ENCODE data around the gene HNRNPA3. TPM values are rescaled to one million over a fixed set of nuclear protein-coding genes. Genes with fewer than 3 reads are reported as not detected.
A peak's percentile ranks its signal among the peaks of the same experiment; 100 is the strongest.
"Not testable (repeated sequence)": the region's sequence is repeated elsewhere in the genome, so short reads cannot be mapped to it uniquely, and the experiment has no call there.

Gene HNRNPA3
- polyA plus RNA-seq, result 100 to 1,000 TPM in 2 of 3 donors, 10 to 100 TPM in 1; 57.1 to 170 (median 155) TPM

DNA sequence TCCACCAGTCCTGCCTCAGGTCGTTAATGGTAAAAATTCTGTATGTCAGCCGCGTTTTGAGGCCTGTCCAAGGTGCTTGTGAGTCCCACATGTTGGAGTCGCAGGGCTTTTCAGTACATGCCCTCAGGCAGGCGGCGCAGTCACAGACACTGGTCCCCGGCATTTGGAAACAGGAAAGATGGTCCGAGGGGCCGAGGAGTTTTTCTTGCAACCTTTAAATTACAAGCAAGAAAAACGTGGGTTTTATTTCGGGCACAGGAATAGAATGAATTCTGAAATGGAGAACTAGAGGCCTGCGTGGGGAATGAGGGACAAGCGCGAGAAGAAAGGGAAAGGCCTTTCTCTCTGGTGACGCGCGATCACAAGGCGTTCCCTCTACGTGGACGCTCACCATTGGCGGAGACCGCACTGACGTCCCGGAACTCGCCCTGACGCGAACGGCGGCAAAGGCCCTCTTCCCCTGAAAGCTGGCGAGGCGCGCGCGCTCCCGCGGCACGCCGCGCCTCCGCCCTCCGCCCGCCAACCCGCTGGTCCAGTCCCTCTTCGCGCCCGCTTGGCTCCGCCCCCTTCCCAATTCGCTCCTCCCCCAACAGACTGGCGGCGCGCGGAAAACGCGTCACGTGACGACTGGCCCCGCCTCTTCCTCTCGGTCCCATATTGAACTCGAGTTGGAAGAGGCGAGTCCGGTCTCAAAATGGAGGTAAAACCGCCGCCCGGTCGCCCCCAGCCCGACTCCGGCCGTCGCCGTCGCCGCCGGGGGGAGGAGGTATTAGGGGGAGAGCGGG is at the start of gene HNRNPA3:
TSS of gene HNRNPA3 (plus strand) at position 689 of the 785 bp plus-strand sequence. CDS start at position 695, 6 bp downstream.
- WGBS, 3 donors, result 5 to 9% (median 7%) methylated on average over 63 to 74 of the region's 74 CpGs
- H3K27ac ChIP-seq (ENCODE audit: low read depth, low read length), result peak within 1 kb of the TSS; percentile 99

DNA sequence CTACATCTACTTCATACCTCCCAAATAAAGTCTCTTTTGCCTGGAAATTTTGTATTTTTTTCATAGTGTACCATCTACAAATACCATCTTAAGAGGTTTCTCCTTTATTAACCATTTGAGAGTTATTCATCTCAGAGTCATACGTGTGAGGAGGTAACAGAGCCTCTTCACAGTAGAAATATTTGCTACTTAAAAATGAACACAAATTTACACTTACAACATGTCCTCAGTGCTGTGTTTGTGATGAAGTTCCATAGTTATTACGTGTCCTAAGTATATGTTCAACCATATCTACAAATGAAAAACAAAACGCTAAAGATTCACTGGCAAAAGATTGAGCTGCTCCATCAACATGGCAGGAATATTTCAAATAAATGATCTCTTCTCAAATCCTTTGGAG is 48.5 kb upstream of the HNRNPA3 start:
- 10 to 20% (median 13%) methylated on average over 3 of the region's 3 CpGs for WGBS, 3 donors
- no peak overlapping the region for H3K27ac ChIP-seq (ENCODE audit: low read depth, low read length)

DNA sequence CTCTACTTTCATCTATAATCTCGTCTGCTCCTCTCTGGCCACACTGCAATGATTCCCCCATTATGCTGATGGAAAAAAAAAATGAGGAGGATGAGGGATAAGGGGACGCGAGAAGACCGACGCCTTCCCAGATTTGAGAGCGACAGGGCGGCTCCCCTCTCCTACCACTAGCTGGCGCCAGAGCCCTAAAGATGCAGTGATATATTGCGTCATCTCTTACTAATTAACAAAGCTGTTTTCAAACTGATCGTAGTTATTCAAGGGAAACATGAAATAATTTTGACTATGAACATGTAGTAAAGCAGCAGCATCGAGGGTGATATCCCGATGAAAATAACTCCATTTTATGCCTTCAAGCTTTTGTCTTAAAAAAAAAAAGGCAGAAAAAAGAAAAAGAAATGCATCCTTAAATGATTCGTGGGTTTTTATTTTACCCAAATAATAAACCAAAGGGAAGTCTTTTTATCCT is 48.0 kb upstream of the HNRNPA3 start:
- H3K27ac ChIP-seq (ENCODE audit: low read depth, low read length), result no peak overlapping the region
- 0 to 1% (median 1%) methylated on average over 13 of the region's 13 CpGs for WGBS, 3 donors

DNA sequence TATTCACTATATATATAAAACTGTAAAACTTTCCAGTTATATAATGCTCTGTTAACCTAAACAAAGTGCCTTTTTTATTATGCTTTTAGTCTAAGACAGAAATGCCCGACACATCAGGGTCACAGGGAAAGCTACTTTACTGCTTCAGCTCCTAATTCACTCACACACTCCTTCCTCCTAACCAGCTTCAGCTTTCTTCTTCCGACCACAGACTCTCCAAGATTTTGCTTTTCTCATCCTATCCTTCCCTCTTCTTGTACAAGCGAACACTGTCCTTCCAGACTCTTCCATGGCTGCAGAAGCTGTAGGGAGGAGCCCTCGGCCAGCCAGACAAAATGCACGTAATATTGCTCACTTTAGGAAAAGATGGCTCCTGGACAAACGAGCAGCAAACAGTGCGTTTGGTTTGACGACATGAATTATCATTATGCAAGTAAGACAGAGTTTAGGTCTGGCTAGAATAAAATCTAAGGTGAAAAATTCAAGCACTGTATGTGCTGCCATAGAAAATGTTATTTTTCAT is 47.5 kb upstream of the HNRNPA3 start:
- WGBS, 3 donors, result 2 to 13% (median 4%) methylated on average over 8 of the region's 8 CpGs
- peak overlapping the region; percentile 28 for H3K27ac ChIP-seq (ENCODE audit: low read depth, low read length)

DNA sequence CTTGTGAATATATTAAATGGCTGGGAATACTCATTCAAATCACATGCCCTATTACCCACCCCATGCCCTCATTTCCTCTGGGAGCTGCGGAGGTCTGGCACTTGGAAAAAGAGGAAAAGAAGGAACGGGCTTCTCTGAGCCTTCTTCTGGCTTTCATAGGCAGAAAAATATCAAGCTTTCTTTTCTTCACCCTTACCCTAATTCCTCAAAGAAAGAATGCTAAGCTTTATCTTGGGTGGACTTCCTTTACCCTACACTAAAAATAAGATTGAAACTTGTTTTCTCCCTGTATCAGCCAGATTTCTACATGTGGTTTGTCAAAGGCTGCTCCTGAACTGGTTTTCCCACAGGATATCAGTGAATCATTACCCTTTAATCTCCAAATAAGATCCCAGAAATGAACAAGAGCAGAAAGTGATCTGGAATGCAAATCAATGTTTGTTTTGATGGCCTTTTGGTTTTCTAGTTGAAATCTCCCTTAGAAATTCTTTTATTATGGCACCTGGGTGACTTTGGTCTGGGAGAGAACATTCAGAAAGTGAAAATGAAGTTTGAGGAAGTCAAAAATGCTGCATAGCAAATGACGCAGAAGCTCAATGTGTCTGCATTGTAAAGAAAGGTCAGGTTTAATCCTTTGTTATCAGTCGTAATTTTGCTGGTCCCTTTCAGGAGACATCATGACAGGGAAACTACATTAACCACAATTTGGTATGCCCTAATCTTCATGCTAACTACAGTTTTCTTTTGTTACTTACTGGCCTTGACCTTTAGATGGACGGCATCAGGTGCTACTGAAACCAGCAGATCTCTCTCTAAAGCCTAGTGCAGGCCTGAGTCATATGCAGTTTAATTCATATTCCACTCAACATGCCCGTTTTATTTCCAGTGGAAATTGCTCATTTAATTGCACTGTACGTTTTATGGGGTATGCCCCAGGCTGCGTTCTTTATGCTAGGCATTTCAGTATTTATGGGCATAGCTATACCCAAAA is 46.6 kb upstream of the HNRNPA3 start:
- 48 to 52% (median 49%) methylated on average over 8 of the region's 8 CpGs for WGBS, 3 donors
- no peak overlapping the region for H3K27ac ChIP-seq (ENCODE audit: low read depth, low read length)

DNA sequence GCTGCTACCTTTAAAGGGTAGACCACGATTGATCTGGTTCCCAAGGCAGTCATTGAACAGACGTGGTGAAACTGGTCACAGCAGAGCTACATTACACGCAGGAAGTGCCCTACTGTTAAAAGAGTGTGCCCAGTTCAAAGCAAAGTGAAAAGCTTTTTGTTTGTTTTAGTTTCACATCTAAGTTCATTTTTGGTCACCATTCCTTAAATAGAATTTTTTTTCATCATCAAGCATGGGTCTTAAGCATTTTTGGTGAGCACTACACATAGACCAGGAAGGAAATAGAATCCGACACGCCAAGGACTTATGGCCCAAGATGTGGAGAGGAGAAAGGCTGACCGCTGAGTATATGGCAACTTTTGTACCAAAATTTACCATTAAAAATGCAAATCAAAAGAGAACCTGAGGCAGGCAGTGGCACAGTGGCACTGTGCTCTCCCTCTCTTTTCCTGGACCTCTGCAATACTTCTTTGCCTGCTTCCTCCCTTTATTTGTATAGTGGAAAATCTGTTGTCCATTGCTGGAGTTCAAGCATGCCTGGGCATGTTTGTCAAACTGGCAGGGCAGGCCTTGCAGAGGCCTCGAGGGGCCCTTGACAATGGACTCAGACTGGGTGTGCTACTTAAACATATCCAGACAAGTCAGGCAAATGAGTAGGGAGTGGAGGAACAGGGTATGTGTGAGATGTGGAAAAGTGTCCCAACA is 42.6 kb upstream of the HNRNPA3 start:
- no peak overlapping the region for H3K27ac ChIP-seq (ENCODE audit: low read depth, low read length)
- 70 to 74% (median 72%) methylated on average over 7 of the region's 7 CpGs for WGBS, 3 donors

DNA sequence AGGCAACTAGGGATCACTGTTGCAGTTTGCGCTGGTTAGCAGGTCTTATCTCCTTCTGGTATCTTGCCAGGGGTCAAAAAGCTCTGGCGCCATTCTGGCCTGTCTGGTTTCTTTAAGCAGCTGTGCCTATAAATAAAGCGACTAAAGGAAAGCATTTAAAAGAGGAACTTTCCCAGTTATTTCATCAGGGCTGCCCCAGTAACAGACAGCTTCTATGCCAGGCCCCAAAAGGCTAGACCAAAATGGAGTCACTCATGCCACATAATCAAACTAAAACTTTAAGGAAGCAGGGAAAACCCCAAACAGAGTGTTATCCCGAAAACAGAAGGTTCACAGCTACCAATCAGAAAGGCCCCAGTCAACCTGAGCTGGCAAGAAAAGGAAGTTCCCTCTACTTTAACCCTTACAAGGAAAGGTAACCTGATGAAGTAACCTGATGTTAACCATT is 41.2 kb upstream of the HNRNPA3 start:
- H3K27ac ChIP-seq (ENCODE audit: low read depth, low read length), result no peak overlapping the region
- 40 to 63% (median 51%) methylated on average over 4 of the region's 4 CpGs for WGBS, 3 donors

DNA sequence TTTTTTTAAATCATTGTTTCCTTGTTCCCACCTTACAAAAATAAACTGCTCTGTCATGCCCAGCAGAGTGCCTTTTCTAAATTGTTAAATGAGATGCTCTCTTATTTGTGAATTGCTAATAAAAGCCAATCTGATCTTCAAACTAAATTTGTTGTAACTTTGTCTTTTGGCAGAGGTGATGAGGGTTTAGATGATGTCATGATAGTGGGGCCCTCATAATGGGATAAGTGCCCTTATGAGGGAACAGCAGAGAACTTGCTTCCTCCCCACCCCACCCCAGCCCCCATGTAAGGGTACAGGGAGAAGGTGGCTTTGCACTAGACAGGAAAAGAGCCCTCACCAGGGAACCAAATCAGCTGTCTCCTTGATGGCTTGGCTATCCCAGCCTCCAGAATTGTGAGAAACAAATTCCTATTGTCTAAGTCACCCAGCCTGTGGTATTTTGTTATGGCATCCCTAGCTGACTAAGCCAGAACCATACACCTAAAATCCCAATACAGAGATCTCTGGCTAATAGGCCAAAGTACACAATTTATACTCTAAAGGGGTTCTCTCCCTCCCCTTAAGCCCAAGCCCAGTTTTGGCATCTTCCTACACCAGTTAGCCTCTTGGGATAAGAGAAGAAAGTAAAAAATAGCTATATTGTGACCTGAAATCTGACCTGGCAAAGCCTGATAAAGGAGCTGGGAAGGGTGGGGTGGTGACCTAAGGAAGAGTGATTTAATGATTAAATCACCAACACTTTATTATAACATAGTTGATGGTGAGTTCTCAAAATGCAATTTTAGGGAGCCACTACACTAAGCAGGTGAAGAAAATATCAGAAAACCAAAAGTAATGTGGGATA is 40.3 kb upstream of the HNRNPA3 start:
- no peak overlapping the region for H3K27ac ChIP-seq (ENCODE audit: low read depth, low read length)

DNA sequence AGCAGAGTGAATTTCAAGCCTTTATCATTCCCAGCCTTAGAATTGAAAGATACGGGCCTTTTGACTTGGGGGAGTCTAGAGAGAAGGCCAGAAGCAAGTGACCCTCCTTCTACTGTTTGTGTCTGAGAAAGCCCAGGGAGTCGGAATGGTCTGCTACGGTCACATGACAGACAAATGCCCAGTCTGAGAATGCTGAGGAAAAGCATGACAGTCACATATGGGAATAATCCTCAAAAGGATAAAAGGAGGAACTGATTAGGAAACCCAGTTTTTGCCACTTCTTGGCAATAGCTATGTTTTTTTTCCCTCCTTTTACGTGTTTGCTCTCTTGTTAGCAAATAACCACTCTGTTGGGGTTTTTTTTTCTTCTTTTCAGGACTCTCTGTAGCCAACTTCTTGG is 38.1 kb upstream of the HNRNPA3 start:
- 60 to 79% (median 68%) methylated on average over 4 of the region's 4 CpGs for WGBS, 3 donors
- no peak overlapping the region for H3K27ac ChIP-seq (ENCODE audit: low read depth, low read length)

DNA sequence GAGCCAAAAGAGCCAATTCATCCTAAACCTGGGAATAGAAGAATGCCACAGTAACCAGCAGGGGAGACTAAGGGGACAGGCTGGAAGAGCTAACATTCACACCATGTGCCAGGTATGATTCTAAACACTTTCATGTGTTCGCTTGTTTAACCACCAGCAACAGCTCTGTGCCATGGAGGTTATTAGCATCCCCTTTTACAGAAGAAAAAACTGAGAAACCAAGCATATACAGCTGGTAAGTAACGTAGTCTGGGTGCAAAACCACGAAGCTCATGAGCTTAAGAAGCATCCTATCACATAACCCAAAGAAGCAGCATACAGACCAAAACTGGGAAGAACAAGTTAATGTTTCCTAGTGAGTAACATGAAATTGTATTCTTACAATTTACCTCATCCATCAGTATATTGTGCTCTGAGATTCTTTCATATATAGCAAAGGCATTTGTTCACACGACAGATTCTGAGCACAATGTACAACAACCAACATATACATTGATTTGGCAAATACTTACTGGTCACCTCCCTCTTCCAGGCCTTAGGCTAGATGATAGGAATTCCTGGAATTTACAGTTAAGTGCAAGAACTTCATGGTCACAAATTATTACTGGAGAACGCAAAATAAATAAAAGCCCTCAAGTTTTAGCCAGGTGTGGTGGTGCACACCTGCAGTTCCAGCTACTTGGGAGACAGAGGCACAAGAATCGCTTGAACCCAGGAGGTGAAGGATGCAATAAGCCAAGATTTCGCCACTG is 36.5 kb upstream of the HNRNPA3 start:
- H3K27ac ChIP-seq (ENCODE audit: low read depth, low read length), result no peak overlapping the region
- 89 to 92% (median 89%) methylated on average over 7 of the region's 7 CpGs for WGBS, 3 donors

DNA sequence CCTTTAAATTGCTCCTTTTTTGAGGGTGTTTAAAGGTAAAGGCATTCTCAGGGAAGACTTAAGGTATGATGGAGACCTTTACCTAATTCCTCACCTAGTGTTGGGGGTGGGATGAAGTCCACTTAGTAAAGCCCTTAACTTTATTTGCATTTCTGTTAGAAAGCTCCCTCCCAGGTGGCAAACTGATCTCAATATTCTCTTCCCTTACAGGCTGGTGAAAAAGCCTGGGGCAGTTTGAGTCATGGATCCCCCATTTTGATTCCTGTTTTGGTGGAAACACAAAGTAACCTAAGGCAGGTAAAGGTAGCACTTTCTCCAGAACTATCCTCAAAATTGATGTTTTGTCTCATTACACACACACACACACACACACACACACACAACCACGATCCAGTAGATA is 33.8 kb upstream of the HNRNPA3 start:
- WGBS, 3 donors, result 61 to 80% (median 63%) methylated on average over 1 of the region's 1 CpG
- H3K27ac ChIP-seq (ENCODE audit: low read depth, low read length), result no peak overlapping the region

DNA sequence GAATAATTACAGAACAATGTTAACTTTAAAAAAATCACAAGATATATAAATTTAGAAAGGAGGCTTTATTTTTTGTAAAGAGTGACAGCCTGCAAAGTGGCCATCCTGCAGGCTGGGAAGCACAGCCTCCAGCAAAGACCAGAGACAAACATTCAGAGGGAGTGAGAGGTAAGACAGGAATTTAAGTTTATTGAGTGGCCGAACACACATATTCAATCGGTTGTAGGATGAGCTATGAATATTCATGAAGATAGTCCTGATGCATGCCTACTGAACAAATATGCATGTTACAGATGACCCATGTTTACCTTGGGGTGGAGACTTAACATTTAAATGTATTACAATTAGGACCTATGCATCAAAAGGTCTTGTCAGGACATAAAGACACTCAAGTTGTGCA is 33.4 kb upstream of the HNRNPA3 start:
- 81 to 86% (median 84%) methylated on average over 2 of the region's 2 CpGs for WGBS, 3 donors
- H3K27ac ChIP-seq (ENCODE audit: low read depth, low read length), result no peak overlapping the region

DNA sequence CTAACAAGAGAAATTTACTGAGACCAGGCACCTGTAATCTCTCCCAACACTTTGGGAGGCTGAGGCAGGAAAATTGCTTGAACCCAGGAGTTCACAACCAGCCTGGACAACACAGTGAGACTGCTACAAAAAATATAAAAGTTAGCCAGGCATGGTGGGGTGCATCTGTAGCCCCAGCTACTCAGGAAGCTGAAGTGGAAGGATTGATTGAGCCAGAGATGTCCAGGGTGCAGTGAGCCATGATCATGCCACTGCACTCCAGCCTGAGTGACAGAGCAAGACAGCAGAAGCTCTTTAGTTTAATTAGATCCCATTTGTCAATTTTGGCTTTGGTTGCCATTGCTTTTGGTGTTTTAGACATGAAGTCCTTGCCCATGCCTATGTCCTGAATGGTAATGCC is 32.9 kb upstream of the HNRNPA3 start:
- H3K27ac ChIP-seq (ENCODE audit: low read depth, low read length), result not testable (repeated sequence)

DNA sequence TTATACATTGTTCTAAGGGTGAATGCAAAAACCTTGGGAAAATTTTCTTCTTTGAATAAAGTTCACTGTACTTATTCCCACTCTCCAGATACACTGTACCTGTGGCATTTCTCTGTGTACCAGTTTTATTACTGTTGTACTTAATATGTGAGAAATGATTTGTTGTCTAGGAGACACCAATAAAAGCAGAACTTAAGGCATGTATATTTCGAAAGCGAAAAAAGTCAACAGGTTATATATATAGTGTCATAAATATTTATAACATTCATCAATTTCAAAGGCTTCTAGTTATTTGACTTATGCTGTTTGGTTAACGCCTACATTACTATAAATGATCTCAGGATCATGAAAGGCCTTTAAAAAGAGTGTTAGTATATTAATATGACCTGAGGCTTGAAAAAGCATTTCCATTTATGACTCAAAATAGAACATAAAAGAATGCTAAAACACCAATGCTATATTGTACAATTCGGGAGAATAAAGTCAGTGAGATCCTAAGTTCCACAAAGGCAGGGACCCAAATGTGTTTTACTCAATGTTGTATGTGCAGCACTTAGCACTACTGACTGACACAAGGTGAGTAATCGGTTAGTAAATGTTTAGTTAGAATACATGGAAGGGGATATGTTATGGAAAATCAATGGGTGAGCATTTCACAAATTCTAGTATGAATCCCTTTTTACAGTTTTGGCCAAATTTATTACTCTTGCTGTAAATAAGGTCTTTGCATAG is 32.2 kb upstream of the HNRNPA3 start:
- 88 to 90% (median 90%) methylated on average over 5 of the region's 5 CpGs for WGBS, 3 donors
- H3K27ac ChIP-seq (ENCODE audit: low read depth, low read length), result no peak overlapping the region

DNA sequence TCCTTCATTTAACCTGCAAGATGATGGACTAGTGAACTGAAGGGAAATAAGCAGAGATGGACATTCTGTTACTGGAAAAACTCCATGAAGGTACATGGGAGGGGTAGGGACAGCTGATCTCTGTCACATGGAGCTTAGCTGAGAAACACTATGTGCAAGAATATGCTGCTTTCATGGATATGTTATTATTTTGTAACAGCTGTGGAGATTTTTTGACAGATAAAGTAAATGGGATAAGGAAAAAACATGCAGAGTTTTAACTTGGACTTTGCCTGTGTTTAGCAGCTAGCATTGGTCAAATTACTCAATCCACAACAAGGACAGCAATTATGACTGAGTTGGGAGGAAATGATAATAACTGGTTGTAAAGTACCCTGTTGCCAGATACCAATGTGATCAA is 28.7 kb upstream of the HNRNPA3 start:
- no peak overlapping the region for H3K27ac ChIP-seq (ENCODE audit: low read depth, low read length)

DNA sequence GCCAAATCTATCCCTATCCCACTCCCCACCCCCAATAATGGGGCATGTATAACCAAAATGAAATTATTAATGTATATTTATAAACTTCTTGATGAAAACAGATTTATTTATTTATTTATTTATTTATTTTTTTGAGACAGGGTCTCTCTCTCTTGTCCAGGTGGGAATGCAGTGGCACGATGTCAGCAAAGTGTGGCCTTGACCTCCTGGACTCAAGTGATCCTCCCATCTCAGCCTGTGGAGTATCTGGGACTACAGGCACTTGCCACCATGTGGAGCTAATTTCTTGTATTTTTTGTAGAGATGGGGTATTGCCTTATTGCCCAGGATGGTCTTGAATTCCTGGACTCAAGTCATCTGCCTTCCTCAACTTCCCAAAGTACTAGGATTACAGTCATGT is 28.0 kb upstream of the HNRNPA3 start:
- 50 to 88% (median 82%) methylated on average over 1 of the region's 1 CpG for WGBS, 3 donors

More for the DNA sequence above, 28.0 kb upstream of the HNRNPA3 start:
- H3K27ac ChIP-seq (ENCODE audit: low read depth, low read length), result no peak overlapping the region
